H1 (cell line): ENCODE results near the gene RAB40C. TPM values are rescaled to one million over a fixed set of nuclear protein-coding genes. Genes with fewer than 3 reads are reported as not detected.

ENCODE experiments used
- CBX8 ChIP-seq: fragments of 300-800, 300-1000 bp; sonication (generic); IDR thresholded peaks from 2 replicates; pipeline ENCODE4 v1.7.1; 2016; ENCODE audit warnings: low read depth, low read length, borderline replicate concordance
- CHD7 ChIP-seq: fragments of 300-600 bp; sonication (generic); IDR thresholded peaks from 2 replicates; pipeline ENCODE4 v1.7.1; 2012; ENCODE audit warnings: low read length, moderate library complexity, mild to moderate bottlenecking, inconsistent platforms; ENCODE audit not compliant: insufficient replicate concordance
- CREB1 ChIP-seq: IDR thresholded peaks from 2 replicates; pipeline ENCODE4 v1.6.1; 2012; ENCODE audit warnings: inconsistent platforms
- EZH2 ChIP-seq: fragments of 200-600 bp; sonication (generic); IDR thresholded peaks from 2 replicates; pipeline ENCODE4 v1.7.1; 2012; ENCODE audit warnings: low read depth, mild to moderate bottlenecking, moderate library complexity, low read length, inconsistent platforms; ENCODE audit not compliant: severe bottlenecking
- FOSL1 ChIP-seq: IDR thresholded peaks from 2 replicates; pipeline ENCODE4 v1.6.1; 2011; ENCODE audit warnings: mild to moderate bottlenecking, low read depth, low read length, moderate library complexity; ENCODE audit not compliant: insufficient read depth
- KDM5A ChIP-seq: fragments of 200-600 bp; IDR thresholded peaks from 2 replicates; pipeline ENCODE4 v1.7.1; 2012; ENCODE audit warnings: mild to moderate bottlenecking, low read length, inconsistent platforms, mixed read lengths
- MAFK ChIP-seq: IDR thresholded peaks from 2 replicates; pipeline ENCODE4 v1.6.1; 2012; ENCODE audit warnings: low read depth, mild to moderate bottlenecking, improper control_type of control experiment, low read length
- RBBP5 ChIP-seq: IDR thresholded peaks from 2 replicates; pipeline ENCODE4 v1.7.1; 2012; ENCODE audit warnings: low read depth, mild to moderate bottlenecking, inconsistent platforms, low read length, moderate library complexity, borderline replicate concordance
- SIN3A ChIP-seq, 2 experiments: IDR thresholded peaks in 1 of 2; conservative IDR thresholded peaks in 1 of 2; 2 replicates each; pipeline ENCODE4 v1.6.1; 2011 to 2012; ENCODE audit warnings: low read length in 2 of 2, improper control_type of control experiment in 1 of 2, low read depth in 1 of 2, mild to moderate bottlenecking in 1 of 2
- SRF ChIP-seq: IDR thresholded peaks from 2 replicates; pipeline ENCODE4 v1.6.1; 2011; ENCODE audit warnings: mild to moderate bottlenecking, low read depth, low read length, moderate library complexity
- polyA plus RNA-seq, 7 experiments: library from polyadenylated mRNA; depleted of rRNA in 3 of 7; stranded (reverse) in 5 of 7; unstranded in 2 of 7; fragments of >200 nt in 5 of 7; fragments of 200-250 nt in 2 of 7; gene quantifications; 1 replicate in 5 of 7; 2 replicates in 1 of 7; 4 replicates in 1 of 7; pipeline versions ENCODE4 v1.2.1 to v1.2.3, GENCODE V29; 2011 to 2013; ENCODE audit warnings: missing spikeins in 2 of 7, mixed read lengths in 2 of 7
- total RNA-seq: library from RNA; stranded (reverse); fragmentation: NEBNext Ultra II Directional; extraction: Animal tissue kit (Norgen Biotek cat#: 25700); gene quantifications from 2 replicates; pipeline ENCODE4 v1.2.1, GENCODE V29; 2021

The RAB40C gene
- total and polyA plus RNA-seq, 2 of the 8 experiments (the other 6 are each of a cell fraction or from before 2014, with no cell fraction given): 13.9 to 15.6 TPM

GRCh38 chr16:552171-552570 lies 37.7 kb upstream of the RAB40C start (continued):
- TF ChIP-seq CHD7: no peak
- TF ChIP-seq EZH2: no peak
- TF ChIP-seq RBBP5: no peak
- no peak for TF ChIP-seq SIN3A (conservative IDR thresholded peaks at IDR 0.05 in 1 of 2, IDR thresholded peaks at IDR 0.05 in 1 of 2; ENCODE audit: low read depth in 1 of 2, low read length in 2 of 2)
- no peak for TF ChIP-seq CBX8
- TF ChIP-seq FOSL1: no peak
- TF ChIP-seq SRF: no peak
- no peak for TF ChIP-seq KDM5A
- no peak for TF ChIP-seq MAFK
- TF ChIP-seq CREB1: no peak
